Right lobe of liver (tissue), 4 donors: Measurements from ENCODE around the gene CAVIN3.

Experiments
- POLR2A ChIP-seq: fragments of 450-650 bp; IDR thresholded peaks from one replicate; pipeline ENCODE4 v1.6.1; 2017; ENCODE audit warnings: antibody characterized with exemption, mild to moderate bottlenecking
- TF ChIP-seq, protein P1 (sequence below), 4 donors: fragments of 200-600 bp in 3 of 4; fragments of 450-650 bp in 1 of 4; IDR thresholded peaks; one replicate each; pipeline versions ENCODE4 v1.5.1 to v1.8.0; 2016 to 2022; ENCODE audit warnings: antibody characterized with exemption in 4 of 4, mild to moderate bottlenecking in 2 of 4
- donor health status: DM: no; HTN: no; CAD: no.
- donor health status: DM: no; HTN: no; CAD: no.
- donor health status: DM: no; HTN: yes; CAD: no.

DNA sequence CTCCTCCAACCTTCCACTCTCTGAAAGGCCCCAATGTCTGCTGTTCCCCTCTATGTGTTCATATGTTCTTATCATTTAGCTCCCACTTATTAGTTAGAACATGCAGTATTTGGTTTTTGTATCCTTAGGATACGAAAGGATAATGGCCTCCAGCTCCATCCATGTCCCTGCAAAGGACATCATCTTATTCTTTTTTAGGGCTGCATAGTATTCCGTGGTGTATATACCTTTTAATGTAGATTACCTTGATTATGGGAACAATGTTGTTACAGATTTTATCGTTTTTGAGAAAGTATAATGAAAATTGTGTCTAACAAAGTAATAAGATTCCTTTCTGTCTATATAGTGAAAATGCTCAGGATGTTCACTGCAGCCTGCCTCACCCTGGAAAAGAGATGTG, 16.0 kb upstream of the CAVIN3 start:
- TF ChIP-seq, protein P1, sequence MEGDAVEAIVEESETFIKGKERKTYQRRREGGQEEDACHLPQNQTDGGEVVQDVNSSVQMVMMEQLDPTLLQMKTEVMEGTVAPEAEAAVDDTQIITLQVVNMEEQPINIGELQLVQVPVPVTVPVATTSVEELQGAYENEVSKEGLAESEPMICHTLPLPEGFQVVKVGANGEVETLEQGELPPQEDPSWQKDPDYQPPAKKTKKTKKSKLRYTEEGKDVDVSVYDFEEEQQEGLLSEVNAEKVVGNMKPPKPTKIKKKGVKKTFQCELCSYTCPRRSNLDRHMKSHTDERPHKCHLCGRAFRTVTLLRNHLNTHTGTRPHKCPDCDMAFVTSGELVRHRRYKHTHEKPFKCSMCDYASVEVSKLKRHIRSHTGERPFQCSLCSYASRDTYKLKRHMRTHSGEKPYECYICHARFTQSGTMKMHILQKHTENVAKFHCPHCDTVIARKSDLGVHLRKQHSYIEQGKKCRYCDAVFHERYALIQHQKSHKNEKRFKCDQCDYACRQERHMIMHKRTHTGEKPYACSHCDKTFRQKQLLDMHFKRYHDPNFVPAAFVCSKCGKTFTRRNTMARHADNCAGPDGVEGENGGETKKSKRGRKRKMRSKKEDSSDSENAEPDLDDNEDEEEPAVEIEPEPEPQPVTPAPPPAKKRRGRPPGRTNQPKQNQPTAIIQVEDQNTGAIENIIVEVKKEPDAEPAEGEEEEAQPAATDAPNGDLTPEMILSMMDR (IDR thresholded peaks at IDR 0.05), result no peak
- TF ChIP-seq POLR2A, result no peak
